NCI-H526 treated with DMSO at 0.1 percent for 48 hours (cell line): Measurements from ENCODE around the gene MICAL3.

Source experiments
- DNase-seq: peaks from one replicate; lab custom pipeline; 2025; lab: John Stamatoyannopoulos, UW

Gene MICAL3

GRCh38 chr22:17838180-17838865, 186.0 kb downstream of the MICAL3 start:
- no peak for DNase-seq

GRCh38 chr22:17836992-17837742, 187.2 kb downstream of the MICAL3 start:
- DNase-seq: no peak

DNA sequence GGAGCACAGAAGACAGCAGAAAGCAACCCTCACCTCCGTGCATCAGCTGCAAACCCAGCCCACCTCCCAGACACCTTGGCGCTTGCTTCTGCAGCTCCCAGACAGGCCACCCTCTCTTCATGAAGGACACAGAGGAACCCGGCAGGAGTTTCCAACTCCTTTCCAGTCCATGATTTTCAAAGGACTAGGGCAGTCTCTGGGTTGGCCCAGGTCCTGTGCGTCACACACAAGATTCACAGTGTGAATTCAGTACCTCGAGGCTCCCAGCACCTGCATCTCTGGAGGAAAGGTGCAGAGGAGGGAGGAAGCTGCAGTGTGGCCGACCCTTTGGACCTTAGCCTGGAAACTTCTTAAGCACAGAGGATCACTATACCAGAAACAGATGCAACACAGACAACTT, 189.1 kb downstream of the MICAL3 start:
- DNase-seq: no peak

DNA sequence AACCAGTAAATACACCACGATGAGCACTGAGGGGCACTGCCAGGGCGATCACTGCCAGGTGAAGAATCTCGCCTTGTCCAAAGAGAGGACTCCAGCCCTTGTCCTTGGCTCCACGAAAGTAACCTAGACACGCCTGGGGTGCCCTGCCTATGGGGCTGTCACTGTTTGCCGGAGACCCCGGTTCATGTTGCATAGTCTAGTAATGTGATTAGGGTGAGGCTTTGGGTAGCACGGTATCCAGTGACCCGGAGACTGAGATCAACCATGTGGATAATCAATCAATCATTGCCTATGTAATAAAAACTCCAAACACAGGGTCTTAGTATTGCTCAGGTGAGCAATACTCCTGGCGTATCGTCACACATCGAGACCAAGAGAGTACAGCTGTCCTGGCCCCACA, 190.9 kb downstream of the MICAL3 start:
- no peak for DNase-seq

- DNase-seq: no peak
Measured at GRCh38 chr22:17832665-17833064, 191.7 kb downstream of the MICAL3 start.

DNA sequence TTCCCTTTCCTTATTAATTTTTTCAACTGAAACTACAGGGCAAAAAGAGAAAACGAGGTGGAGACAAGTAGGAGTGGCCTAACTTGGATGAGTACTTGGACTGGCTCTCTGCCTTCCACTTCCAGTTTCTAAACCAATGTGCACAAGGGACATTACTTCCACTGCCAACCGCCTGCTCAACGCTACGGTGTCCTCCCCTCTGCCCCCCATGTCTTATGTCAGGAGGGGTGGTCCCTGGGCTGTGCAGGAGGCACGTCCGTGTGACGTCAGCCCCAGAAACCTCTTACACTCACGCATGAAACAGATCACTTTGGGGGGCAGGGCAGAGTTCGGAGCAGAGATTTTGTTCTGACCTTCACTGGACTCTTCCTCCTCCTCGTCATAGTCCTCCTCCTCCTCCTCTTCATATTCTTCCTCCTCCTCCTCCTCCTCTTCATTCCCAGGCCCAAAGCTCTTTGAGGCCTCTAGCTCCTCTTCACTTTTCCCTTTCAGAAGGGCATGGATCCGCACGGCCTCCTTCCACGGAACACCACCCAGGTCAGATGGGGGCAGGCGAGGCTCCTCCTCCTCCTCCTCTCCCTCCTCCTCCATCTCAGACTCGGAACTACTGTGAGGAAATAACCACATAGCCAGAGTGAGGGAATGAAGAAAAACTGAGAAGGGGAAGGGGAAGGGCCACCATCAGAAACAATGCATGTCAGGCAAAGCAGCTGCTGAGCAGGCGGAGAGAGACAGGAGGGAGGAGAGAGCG, 192.7 kb downstream of the MICAL3 start:
- DNase-seq: no peak

GRCh38 chr22:17830043-17830961, 194.1 kb downstream of the MICAL3 start:
- DNase-seq: peak; percentile 25

GRCh38 chr22:17829695-17830042, 194.7 kb downstream of the MICAL3 start:
- no peak for DNase-seq

- no peak for DNase-seq
Measured at GRCh38 chr22:17828502-17829080, 195.8 kb downstream of the MICAL3 start.

- no peak for DNase-seq
Measured at GRCh38 chr22:17827466-17827865, 196.9 kb downstream of the MICAL3 start.

- no peak for DNase-seq
Measured at GRCh38 chr22:17825876-17826550, 198.3 kb downstream of the MICAL3 start.

GRCh38 chr22:17824457-17824856, 199.9 kb downstream of the MICAL3 start:
- no peak for DNase-seq

DNA sequence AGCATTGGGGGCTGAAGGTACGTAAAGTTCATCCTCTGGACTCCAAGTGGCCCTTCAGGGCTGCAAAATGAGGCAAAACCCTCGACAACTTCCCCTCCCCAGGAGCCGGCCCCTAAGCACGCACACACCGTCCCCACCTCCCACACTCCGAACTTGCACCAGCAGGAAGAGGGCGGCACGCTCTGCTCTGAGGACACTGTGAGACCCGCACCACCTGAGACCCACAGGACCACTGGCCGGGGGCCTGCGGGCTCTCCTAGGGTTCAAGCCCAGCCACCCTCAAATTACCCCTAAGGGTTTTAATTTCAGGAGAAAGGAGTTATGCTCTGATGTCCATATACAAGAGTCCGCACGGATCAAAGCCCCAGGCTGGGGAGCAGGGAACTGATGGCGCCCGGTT, 200.4 kb downstream of the MICAL3 start:
- no peak for DNase-seq

GRCh38 chr22:17823226-17823625, 201.1 kb downstream of the MICAL3 start:
- no peak for DNase-seq

- DNase-seq: no peak
Measured at GRCh38 chr22:17822087-17822486, 202.3 kb downstream of the MICAL3 start.

DNA sequence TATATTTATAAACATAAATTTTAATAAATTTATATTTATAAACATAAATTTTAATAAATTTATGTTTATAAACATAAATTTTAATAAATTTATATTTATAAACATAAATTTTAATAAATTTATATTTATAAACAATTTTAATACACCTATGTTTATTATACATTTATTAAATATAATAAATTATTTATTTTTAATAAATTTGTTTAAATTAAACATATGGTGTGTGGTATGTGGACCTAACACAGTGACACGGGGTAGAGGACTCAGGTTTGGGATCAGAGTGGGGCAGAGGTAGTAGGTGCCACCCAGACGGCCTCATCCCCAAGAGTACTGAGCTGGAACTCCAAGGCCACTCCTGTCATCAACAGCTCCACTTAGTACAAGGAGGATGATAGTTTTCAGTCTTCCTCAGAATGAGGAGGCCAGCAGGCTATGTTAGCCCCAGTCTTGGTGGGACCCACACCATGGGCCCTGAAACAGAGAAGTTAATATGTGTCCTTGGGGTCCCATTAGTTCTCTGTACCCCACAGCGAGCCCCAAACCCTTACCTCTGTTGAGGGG, 203.4 kb downstream of the MICAL3 start:
- no peak for DNase-seq

- no peak for DNase-seq
Measured at GRCh38 chr22:17818649-17819048, 205.7 kb downstream of the MICAL3 start.

- DNase-seq: no peak
Measured at GRCh38 chr22:17818180-17818579, 206.2 kb downstream of the MICAL3 start.

DNA sequence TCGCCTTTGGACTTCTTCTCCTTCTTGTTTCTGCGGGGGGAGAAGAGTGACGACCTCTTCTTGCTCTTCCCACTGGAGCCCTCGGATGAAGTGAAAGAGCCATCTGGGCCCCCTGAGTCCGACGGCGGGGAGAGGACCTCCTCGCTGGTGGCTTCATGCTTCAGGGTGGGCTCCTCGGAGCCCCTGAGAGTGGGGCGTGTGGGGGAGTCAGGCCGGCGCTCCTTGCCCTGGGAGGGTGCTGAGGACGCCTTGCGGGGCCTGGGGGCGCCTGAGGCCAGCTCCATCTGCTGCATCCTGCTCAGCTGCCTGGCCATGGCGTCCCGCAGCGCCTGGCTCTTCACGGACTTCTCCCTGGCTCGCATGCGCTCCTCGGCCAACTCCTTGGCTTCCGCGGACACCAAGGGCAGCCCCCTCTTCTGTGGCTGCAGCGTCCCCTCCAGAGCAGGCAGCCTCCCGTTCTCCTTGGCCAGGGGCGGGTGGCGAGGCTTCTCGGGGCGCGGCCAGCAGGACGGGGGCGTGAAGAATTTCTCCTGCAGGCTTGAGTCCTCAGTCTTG, 206.8 kb downstream of the MICAL3 start:
- no peak for DNase-seq

- no peak for DNase-seq
Measured at GRCh38 chr22:17817079-17817478, 207.3 kb downstream of the MICAL3 start.
